Stimulated activated CD8-positive, alpha-beta memory T cell treated with anti-CD3 and anti-CD28 coated beads, Interleukin-15, amount 100 ng/mL, for 48 hours (primary cell): ENCODE measurements around the gene TARP.

ENCODE experiments used
- DNase-seq, 2 donors: peaks; one replicate each; pipeline ENCODE4 v3.0.0-alpha.2; 2020; ENCODE audit warnings: low read depth in 2 of 2

The TARP gene

DNA sequence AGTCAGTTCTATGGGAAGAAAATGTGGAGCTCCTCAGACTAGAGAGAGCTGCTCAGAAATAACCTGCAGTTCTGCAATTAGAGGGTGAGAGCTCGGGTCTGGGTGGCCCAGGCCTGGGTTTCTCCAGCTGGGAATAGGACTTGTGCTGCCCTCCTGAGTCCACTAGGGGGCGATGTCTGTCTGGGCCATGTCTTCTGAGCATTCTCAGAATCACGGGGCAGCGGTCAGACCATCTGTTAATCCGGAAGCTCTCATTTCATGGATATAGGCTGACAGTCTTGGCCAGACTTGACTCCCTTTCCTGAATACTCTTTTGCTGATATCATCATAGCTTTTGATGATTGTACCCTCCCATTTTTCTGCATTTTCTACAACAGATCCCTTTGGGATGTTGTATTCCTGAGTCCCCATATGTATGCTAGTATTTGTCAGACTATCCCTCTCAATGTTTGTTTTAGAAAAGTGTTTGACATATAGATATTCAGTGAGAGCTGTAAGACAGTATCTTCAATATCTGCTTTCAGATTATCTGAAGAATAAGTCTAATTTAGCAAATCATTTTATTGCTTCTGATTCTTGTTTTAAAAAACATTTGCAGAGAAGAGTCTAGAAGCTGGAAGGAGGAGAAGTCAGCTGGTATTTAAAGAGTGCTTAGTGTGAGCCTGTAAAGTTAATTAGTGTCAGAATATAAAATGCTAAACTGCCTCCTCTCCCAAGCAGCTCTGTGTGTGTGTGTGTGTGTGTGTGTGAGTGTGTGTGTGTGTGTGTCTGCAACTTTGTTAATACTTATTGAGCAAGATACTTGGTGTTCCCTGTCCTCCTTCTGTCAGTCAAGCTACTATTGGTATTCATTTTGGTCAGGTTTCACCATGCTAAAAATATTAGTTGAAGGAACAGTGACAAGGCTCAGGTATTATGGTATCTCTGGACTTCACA is 57.4 kb downstream of the TARP start:
- DNase-seq, result peak; percentile 58 to 59

DNA sequence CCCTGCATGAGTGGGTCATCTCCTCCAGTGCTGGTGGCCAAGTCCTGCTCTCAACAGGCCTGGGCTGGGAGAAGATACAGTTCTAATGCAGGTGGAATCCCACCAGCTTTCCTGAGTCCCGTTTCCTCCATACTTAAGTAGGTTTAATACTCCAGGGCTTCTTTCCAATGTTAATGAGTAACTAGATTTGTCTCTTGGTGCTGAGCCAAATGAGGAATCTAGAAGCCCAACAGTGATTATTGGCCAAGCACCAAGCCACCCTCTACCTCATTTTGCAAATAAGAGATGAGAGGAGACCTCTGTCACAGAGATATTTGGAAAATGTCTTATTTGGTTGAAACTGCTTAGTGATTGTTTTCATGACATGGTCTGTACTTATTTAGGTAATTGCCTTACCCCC is 58.3 kb downstream of the TARP start:
- DNase-seq, result no peak

DNA sequence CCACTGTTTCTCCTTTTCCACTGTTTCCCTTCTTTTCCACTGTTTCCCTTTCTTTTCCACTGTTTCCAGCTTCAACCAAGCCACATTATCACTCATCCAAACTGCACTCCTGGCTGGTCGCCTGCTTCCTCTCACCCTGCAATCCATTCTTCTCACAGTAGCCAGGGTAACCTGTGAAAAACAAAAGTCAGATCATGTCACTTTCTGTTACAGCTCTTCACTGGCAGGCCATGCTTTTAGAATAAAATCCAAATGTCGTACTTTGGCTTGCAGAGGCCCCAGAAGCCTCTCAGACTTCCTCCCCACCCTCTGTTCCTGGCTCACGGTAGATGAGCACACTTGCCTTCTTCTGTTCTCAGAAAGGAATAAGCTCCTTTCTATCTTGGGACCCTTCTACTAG is 61.5 kb downstream of the TARP start:
- no peak for DNase-seq

GRCh38 chr7:38211486-38211885 is 62.0 kb downstream of the TARP start:
- no peak for DNase-seq
